Skeletal muscle satellite cell (primary cell): ENCODE data around the gene ZNF662.

Source experiments
- H3K27me3 ChIP-seq: 2 replicates; pipeline ENCODE4 v1.7.0; 2013; ENCODE audit warnings: low read length; ENCODE audit not compliant: control insufficient read depth, insufficient read depth
- H3K36me3 ChIP-seq: 2 replicates; pipeline ENCODE4 v1.7.0; 2013; ENCODE audit warnings: mild to moderate bottlenecking, control low read depth, low read length; ENCODE audit not compliant: insufficient read depth
- H3K4me1 ChIP-seq: 2 replicates; pipeline ENCODE4 v1.7.0; 2013; ENCODE audit warnings: low read length; ENCODE audit not compliant: control insufficient read depth, insufficient read depth
- H3K4me2 ChIP-seq: 2 replicates; pipeline ENCODE4 v1.7.0; 2013; ENCODE audit warnings: mild to moderate bottlenecking, low read length
- H3K4me3 ChIP-seq: 2 replicates; pipeline ENCODE4 v1.7.0; 2013; ENCODE audit warnings: low read length
- H3K9ac ChIP-seq: 2 replicates; pipeline ENCODE4 v1.7.0; 2013; ENCODE audit warnings: mild to moderate bottlenecking, low read depth, low read length, moderate library complexity
- H3K9me3 ChIP-seq: replicated peaks from 2 replicates; pipeline ENCODE4 v1.7.0; 2013; ENCODE audit warnings: mild to moderate bottlenecking, control low read depth, low read length

ZNF662 gene

DNA sequence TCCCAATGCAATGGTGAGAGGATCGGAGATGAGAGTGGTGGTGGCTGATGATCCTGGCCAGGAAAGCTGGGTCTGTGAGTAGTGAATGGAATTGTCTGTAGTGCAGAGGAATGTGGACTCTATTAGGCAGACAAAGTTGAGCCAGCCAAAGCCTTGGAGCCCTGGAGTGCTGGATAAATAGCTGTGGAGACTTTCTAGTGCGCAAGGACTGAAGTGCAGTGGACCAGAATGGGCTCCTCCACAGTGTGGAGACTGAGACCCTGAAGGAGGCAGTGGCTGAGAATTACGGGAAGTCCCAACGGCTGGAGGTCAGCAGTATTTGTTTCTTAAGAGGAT, 874 bp downstream of the ZNF662 start:
- peak overlapping the region; percentile 70 for H3K4me3 ChIP-seq
- peak overlapping the region; percentile 84 for H3K4me2 ChIP-seq
- no peaks in the 10 kb centered on the region for H3K36me3 ChIP-seq
- peaks cover 6% of the 10 kb centered on the region for H3K4me1 ChIP-seq
- peaks cover 37% of the 10 kb centered on the region for H3K27me3 ChIP-seq
- peak overlapping the region; percentile 75 for H3K9ac ChIP-seq
- no peaks in the 10 kb centered on the region for H3K9me3 ChIP-seq

DNA sequence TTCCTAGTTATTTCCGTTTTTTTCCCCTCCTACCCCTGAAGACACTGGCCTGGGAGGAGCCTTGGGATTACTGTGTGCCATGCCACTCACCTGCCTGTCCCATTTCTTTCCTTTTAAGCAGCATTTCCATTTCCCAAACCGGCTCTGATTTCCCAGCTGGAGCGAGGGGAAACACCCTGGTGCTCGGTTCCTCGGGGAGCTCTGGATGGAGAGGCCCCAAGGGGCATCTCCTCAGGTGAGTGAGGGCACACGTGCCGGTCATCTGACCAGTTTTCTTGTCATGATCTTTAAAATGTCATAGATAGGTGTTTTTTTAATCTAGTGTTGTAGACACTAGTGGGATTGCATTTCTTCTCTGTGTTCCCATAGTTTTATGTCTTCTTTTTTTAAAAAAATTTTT, 2.7 kb downstream of the ZNF662 start:
- Histone ChIP-seq H3K36me3 (no peaks in the 10 kb centered on the region), H3K27me3 (peaks cover 33% of the 10 kb centered on the region), H3K4me2 (no peak overlapping the region), H3K9ac (no peak overlapping the region), H3K9me3 (no peaks in the 10 kb centered on the region), H3K4me1 (peaks cover 6% of the 10 kb centered on the region), H3K4me3 (no peak overlapping the region)

DNA sequence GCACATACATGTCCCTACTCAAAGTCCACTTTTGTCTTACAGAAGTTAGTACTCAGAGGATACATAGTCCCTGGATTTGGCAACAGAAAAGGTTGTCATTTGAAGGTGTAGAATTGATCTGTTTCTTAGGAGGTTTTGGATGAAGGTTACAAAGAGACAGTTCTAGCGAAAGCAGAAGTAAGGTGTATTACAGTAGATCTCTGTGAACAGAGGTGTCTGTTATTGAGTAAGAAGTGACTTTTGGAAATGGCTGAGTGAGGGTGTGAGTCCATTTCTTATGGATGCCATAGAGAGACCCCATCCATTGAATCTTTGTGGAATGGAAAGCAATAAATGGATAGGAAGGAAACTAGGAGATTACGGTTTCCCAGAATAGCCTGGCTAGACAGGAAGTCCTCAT, 5.6 kb downstream of the ZNF662 start:
- Histone ChIP-seq H3K9me3 (peaks cover 11% of the 10 kb centered on the region), H3K36me3 (no peaks in the 10 kb centered on the region), H3K4me1 (peaks cover 3% of the 10 kb centered on the region), H3K9ac (no peak overlapping the region), H3K4me3 (no peak overlapping the region), H3K27me3 (peaks cover 10% of the 10 kb centered on the region), H3K4me2 (no peak overlapping the region)

DNA sequence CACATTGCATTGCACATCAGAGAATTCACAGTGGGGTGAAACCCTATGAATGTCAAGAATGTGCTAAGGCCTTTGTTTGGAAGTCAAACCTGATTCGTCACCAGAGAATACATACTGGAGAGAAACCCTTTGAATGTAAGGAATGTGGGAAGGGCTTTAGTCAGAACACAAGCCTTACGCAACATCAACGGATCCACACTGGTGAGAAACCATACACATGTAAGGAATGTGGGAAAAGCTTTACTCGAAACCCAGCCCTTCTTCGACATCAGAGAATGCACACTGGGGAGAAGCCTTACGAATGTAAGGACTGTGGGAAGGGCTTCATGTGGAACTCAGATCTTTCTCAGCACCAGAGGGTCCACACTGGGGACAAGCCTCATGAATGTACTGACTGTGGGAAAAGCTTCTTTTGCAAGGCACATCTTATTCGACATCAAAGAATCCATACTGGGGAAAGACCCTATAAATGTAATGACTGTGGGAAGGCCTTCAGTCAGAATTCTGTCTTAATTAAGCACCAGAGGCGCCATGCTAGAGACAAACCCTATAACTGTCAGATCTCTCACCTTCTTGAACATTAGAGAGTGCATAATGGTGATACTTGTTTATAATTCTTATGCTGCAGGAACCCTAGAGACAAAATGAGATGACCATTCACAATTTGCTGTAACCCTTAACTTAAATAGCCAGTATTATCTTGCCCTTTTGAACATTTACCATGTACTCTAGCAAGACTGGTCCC, 9.0 kb downstream of the ZNF662 start:
- no peak overlapping the region for H3K4me2 ChIP-seq
- H3K4me3 ChIP-seq, result no peak overlapping the region
- no peaks in the 10 kb centered on the region for H3K27me3 ChIP-seq
- peaks cover 11% of the 10 kb centered on the region for H3K9me3 ChIP-seq
- H3K4me1 ChIP-seq, result no peaks in the 10 kb centered on the region
- no peak overlapping the region for H3K9ac ChIP-seq
- H3K36me3 ChIP-seq, result no peaks in the 10 kb centered on the region

DNA sequence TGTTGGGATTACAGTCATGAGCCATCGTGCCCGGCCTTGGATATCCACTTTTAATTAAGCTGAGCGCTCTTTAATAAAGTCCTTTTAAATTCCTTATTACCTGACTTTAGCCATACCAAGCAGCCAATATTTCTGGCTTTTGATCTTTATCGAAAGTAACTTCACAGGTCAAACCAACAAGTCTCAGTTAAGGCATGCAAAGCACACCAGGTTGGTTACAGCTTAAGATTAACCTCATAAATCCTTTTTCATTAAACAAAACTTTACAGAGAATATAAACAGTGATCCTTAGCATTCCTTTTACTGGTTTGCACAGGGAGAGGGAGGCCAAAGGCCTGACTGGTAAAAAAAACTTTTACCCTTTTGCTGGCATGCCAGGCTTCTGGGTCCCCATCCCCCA, 17.7 kb downstream of the ZNF662 start:
- Histone ChIP-seq H3K36me3 (no peaks in the 10 kb centered on the region), H3K4me1 (no peaks in the 10 kb centered on the region), H3K27me3 (peaks cover 11% of the 10 kb centered on the region), H3K4me3 (no peak overlapping the region), H3K9me3 (no peaks in the 10 kb centered on the region), H3K9ac (no peak overlapping the region), H3K4me2 (no peak overlapping the region)

DNA sequence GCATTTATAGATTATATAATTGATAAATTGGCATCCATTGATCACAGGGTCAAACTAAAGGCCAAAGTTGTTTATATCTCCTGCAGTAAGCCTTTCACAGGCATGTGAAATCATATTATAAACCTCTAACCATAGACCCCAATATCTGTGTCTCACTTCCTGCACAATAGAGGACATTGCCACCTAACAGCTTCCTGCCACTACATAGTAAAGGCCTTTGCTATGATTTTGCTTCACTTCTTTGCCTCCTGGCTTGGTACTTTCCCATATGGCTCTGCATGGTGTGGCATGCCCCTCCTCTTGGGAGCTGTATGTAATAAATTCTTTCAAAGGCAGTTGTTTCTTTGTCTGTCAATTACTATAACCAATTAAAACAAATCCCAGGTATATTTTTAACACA, 20.4 kb downstream of the ZNF662 start:
- Histone ChIP-seq H3K36me3 (no peaks in the 10 kb centered on the region), H3K27me3 (peaks cover 18% of the 10 kb centered on the region), H3K4me1 (no peaks in the 10 kb centered on the region), H3K9me3 (no peaks in the 10 kb centered on the region), H3K9ac (no peak overlapping the region), H3K4me2 (no peak overlapping the region), H3K4me3 (no peak overlapping the region)

- Histone ChIP-seq H3K4me2 (no peak overlapping the region), H3K9ac (no peak overlapping the region), H3K36me3 (no peaks in the 10 kb centered on the region), H3K4me1 (no peaks in the 10 kb centered on the region), H3K4me3 (no peak overlapping the region), H3K9me3 (no peaks in the 10 kb centered on the region), H3K27me3 (peaks cover 9% of the 10 kb centered on the region)
Observed at GRCh38 chr3:42934111-42934510, 28.2 kb downstream of the ZNF662 start.

DNA sequence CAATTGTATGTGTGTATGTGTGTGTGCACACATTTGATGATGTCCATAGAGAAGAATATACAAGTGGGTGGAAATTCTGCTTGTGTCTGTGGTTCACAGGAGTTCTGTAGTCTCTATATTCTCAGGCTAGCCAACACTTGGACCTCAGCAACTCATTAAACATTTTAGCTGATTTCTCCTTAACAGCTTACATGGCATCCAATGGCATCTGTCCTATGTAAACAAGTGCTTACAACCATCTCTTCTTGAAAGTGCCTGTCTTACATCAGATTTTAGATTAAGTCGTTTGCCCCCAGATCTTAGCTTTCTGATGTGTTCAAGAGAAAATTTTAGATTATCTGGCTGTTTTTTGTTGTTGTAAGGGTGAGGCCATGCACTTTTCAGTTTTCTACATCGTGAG, 29.0 kb downstream of the ZNF662 start:
- Histone ChIP-seq H3K9me3 (no peaks in the 10 kb centered on the region), H3K4me3 (no peak overlapping the region), H3K4me1 (no peaks in the 10 kb centered on the region), H3K27me3 (peaks cover 9% of the 10 kb centered on the region), H3K36me3 (no peaks in the 10 kb centered on the region), H3K9ac (no peak overlapping the region), H3K4me2 (no peak overlapping the region)

GRCh38 chr3:42935472-42935871, 29.5 kb downstream of the ZNF662 start:
- H3K4me2 ChIP-seq, result no peak overlapping the region
- no peaks in the 10 kb centered on the region for H3K9me3 ChIP-seq
- H3K4me1 ChIP-seq, result no peaks in the 10 kb centered on the region
- no peak overlapping the region for H3K4me3 ChIP-seq
- no peaks in the 10 kb centered on the region for H3K36me3 ChIP-seq
- H3K27me3 ChIP-seq, result peaks cover 9% of the 10 kb centered on the region
- no peak overlapping the region for H3K9ac ChIP-seq

DNA sequence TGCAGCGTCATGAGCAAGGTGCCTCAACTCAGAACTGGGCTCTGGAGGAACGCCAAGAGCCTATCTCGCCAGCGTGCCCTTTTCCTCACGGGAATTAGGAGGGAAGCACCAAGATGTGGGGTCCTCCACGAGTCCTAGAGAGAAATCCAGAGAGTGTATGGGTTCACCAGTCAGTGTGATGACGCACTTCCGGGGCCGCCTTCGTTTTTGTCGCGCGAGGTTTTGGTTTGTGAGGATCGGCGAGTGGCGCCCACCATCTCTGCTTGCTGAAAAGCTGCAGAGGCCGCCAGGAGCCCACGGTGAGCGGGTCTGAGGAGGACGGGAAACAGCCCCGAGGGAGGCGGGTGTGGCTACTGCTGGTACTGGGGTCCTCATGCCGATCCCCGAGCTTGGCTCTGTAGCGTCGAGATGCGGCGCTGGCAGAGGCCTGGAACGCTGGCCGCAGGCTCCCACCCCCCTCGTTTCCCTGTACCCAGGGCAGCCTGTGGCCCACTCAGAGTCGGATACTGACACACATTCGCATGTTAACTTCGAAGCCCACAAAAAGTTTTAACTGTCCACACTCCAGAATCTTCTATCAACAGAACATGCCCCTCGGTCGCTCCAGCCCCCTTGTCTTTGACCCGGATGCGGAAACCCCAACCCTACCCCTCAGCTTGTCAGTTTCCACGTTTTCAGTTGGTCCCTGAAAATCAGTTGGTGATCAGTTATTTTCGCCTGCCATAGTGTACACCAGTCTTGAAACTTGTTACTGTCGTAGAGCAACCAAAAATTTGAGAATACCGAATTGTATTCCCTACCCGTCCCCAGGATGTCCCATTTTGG, 30.4 kb downstream of the ZNF662 start:
- Histone ChIP-seq H3K27me3 (peaks cover 6% of the 10 kb centered on the region), H3K9me3 (no peaks in the 10 kb centered on the region), H3K4me3 (peak overlapping the region; percentile 62), H3K4me1 (no peaks in the 10 kb centered on the region), H3K36me3 (no peaks in the 10 kb centered on the region), H3K4me2 (peak overlapping the region; percentile 56), H3K9ac (peak overlapping the region; percentile 24)

DNA sequence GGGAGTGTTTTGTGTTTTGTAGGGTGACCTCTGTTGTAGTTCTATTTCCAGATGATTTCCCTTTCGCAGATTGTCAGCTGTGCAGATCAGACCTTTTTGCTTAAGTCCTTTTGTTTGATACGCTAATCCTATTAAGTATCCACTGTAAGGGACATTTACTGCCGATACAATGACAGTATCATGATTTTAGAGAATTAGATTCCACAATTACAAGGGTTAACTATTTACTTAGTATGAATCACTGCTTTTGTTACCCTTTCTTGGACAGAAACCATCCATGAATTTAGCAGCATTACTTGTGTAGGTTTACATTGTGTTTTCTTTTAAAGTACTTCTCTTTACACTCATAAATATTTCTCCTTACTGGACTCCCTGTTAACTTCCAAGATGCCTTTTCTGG, 31.4 kb downstream of the ZNF662 start:
- H3K4me3 ChIP-seq, result no peak overlapping the region
- no peaks in the 10 kb centered on the region for H3K9me3 ChIP-seq
- H3K4me1 ChIP-seq, result no peaks in the 10 kb centered on the region
- H3K9ac ChIP-seq, result no peak overlapping the region
- peaks cover 6% of the 10 kb centered on the region for H3K27me3 ChIP-seq
- H3K36me3 ChIP-seq, result no peaks in the 10 kb centered on the region
- no peak overlapping the region for H3K4me2 ChIP-seq

DNA sequence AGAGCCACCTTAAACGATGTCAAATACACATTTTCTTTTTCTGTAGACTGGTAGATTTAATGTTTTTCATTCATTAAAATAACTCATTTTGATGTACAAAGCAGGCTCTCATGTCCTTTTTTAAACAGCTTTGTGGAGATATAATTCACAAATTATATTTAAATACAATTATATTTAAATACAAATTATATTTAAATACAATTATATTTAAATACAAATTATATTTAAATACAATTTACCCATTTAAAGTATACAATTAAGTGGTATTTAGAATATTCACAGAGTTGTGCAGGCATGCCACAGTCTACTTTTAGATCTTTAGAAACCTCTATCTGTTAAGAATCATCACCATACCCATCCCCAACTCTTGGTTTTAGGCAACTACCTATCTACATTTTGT, 36.8 kb downstream of the ZNF662 start:
- H3K9ac ChIP-seq, result no peak overlapping the region
- H3K27me3 ChIP-seq, result peaks cover 7% of the 10 kb centered on the region
- H3K4me2 ChIP-seq, result no peak overlapping the region
- H3K36me3 ChIP-seq, result no peaks in the 10 kb centered on the region
- H3K4me1 ChIP-seq, result no peaks in the 10 kb centered on the region
- H3K9me3 ChIP-seq, result no peaks in the 10 kb centered on the region
- no peak overlapping the region for H3K4me3 ChIP-seq
